SJCRH30 (cell line): ENCODE results near the gene HAVCR1. TPM values are rescaled to one million over a fixed set of nuclear protein-coding genes. Genes with fewer than 3 reads are reported as not detected.

Experiments
- DNase-seq, 2 experiments: peaks; one replicate each; pipeline ENCODE4 v3.0.0-alpha.2; 2015 to 2020
- H3K27ac ChIP-seq: fragments of 250-450 bp; sonication (Bioruptor Pico); 2 replicates; pipeline ENCODE4 v1.5.1; 2020; ENCODE audit warnings: mild to moderate bottlenecking, moderate library complexity
- H3K27me3 ChIP-seq: fragments of 250-450 bp; sonication (Bioruptor Pico); 2 replicates; pipeline ENCODE4 v1.5.1; 2020; ENCODE audit warnings: mild to moderate bottlenecking, moderate library complexity
- H3K36me3 ChIP-seq: fragments of 250-450 bp; sonication (Bioruptor Pico); 2 replicates; pipeline ENCODE4 v1.5.1; 2020; ENCODE audit warnings: mild to moderate bottlenecking, moderate library complexity
- H3K4me1 ChIP-seq: fragments of 250-450 bp; sonication (Bioruptor Pico); 2 replicates; pipeline ENCODE4 v1.5.1; 2020; ENCODE audit warnings: mild to moderate bottlenecking, moderate library complexity
- H3K4me3 ChIP-seq: fragments of 250-450 bp; sonication (Bioruptor Pico); 2 replicates; pipeline ENCODE4 v1.5.1; 2020; ENCODE audit warnings: mild to moderate bottlenecking, moderate library complexity
- H3K9me3 ChIP-seq: fragments of 250-450 bp; sonication (Bioruptor Pico); replicated peaks from 2 replicates; pipeline ENCODE4 v1.5.1; 2020; ENCODE audit warnings: mild to moderate bottlenecking, moderate library complexity
- total RNA-seq: library from RNA; depleted of rRNA; stranded (reverse); fragments of >200 nt; shearing (Covaris generic); gene quantifications from 2 replicates; pipeline ENCODE4 v1.2.3, GENCODE V29; 2014; rRNA removed

HAVCR1 gene
- total RNA-seq, 1 experiment from 2014 or later: 0.18 TPM

- H3K9me3 ChIP-seq: no peaks in the 10 kb centered on the region
- no peak overlapping the region for H3K27ac ChIP-seq
- H3K4me3 ChIP-seq: no peak overlapping the region
- H3K4me1 ChIP-seq: no peaks in the 10 kb centered on the region
- H3K36me3 ChIP-seq: no peaks in the 10 kb centered on the region
- no peaks in the 10 kb centered on the region; the same call in 1 of the 2 replicates for H3K27me3 ChIP-seq
- no peak for DNase-seq
These were observed 74.9 kb downstream of the HAVCR1 start for GRCh38 chr5:156984064-156984463.

GRCh38 chr5:156981481-156981880, 77.4 kb downstream of the HAVCR1 start:
- Histone ChIP-seq H3K9me3 (no peaks in the 10 kb centered on the region), H3K27ac (no peak overlapping the region), H3K4me1 (no peaks in the 10 kb centered on the region), H3K4me3 (no peak overlapping the region), H3K27me3 (no peaks in the 10 kb centered on the region; the same call in 1 of the 2 replicates), H3K36me3 (no peaks in the 10 kb centered on the region)
- no peak for DNase-seq

Other genes with a start within 250 kb of the HAVCR1 start
- gene PPP1R2B, start 208.8 kb downstream of the HAVCR1 start, total RNA-seq: not detected in 2 replicates
- gene TIMD4, start 95.9 kb downstream of the HAVCR1 start, total RNA-seq: not detected in 2 replicates
- 0.99 and 1.1 TPM in 2 replicates for gene HAVCR2, start 49.9 kb upstream of the HAVCR1 start, total RNA-seq
- 14.0 and 16.4 TPM in 2 replicates for gene MED7, start 83.7 kb upstream of the HAVCR1 start, total RNA-seq
- not detected in 2 replicates for gene GARIN3, start 107.1 kb upstream of the HAVCR1 start, total RNA-seq
- not detected in 2 replicates for gene ITK, start 121.7 kb upstream of the HAVCR1 start, total RNA-seq
- gene CYFIP2, start 207.0 kb upstream of the HAVCR1 start, total RNA-seq: 1.3 and 2.8 TPM in 2 replicates